Kidney glomerular epithelial cell (primary cell): Measurements from ENCODE around the gene ENTPD1.
"Not testable (repeated sequence)": the region's sequence is repeated elsewhere in the genome, so short reads cannot be mapped to it uniquely, and the experiment has no call there.

Experiments
- DNase-seq: peaks from one replicate; lab custom pipeline; 2025; lab: John Stamatoyannopoulos, UW

The ENTPD1 gene, protein sequence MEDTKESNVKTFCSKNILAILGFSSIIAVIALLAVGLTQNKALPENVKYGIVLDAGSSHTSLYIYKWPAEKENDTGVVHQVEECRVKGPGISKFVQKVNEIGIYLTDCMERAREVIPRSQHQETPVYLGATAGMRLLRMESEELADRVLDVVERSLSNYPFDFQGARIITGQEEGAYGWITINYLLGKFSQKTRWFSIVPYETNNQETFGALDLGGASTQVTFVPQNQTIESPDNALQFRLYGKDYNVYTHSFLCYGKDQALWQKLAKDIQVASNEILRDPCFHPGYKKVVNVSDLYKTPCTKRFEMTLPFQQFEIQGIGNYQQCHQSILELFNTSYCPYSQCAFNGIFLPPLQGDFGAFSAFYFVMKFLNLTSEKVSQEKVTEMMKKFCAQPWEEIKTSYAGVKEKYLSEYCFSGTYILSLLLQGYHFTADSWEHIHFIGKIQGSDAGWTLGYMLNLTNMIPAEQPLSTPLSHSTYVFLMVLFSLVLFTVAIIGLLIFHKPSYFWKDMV

DNA sequence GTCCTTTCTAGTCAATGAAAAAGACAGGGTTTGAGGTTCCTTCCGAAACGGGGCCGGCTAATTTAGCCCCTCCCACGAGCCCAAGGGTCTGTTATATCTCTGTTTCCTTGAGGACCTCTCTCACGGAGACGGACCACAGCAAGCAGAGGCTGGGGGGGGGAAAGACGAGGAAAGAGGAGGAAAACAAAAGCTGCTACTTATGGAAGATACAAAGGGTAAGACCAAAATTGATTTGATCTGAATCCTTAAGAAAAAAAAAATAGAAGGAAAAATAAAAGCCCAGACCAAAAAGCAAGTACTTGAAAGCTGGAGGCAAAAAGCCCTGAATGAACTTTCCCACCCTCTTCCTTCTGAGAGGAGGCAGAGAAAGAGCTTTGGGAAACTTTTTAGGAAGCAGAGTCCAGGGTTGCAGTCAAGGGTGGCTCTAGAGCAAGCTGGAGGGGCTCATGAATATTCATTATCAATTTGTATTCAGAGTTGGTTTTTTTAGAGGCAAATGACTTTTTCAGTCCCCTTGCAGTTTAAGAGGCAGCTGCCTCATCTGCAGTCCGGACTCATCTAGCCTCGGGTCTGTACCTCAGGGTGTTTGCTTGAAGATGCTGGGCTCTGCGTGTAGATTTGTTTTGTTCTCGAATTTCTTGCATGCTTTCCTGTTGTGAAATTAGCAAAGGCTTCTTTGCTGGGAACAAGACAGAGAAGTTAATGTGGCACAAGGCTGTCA is at the start of gene ENTPD1:
Gene ENTPD1, plus strand, starts transcription at position 123 of the 721 bp plus-strand sequence. Its CDS starts 77 bp downstream, at position 200.
- no peak for DNase-seq

DNA sequence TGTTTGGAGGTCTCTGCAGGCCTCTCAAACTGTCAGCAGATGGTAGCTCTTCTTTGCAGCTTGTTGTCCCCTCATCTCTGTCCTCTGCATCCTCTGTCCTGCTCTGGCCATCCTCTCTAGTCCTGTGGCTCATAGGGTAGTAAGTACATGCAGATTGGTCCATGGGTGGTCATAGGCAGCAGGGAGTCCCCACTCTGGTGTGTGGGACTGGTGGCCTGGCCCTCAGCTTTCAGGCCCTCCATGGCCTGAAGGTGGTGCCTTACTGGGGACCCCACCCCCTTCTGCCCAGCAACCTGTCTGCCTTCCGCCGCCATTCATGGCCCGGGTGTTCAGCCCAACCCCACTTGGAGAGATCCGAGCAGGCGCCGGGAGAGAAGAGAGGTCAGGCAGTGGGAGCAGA is 49.4 kb upstream of the ENTPD1 start:
- no peak for DNase-seq

GRCh38 chr10:95706990-95707389 is 49.0 kb upstream of the ENTPD1 start:
- DNase-seq, result no peak

DNA sequence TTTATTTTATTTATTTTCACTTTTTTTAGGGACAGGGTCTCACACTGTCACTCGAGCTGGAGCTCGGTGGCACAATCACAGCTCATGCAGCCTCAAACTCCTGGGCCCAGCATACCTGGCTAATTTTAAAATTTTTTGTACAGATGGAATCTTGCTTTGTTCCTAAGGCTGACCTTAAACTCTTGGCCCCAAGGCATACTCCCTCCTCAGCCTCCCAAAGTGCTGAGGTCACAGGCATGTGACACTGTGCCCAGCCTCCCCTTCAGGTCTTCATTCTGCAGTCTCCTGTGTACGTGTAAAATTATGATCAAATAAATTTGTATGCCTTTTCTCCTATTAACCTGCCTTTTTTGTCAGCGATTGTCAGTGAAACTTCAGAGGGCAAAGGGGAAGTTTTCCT is 44.5 kb upstream of the ENTPD1 start:
- no peak for DNase-seq

DNA sequence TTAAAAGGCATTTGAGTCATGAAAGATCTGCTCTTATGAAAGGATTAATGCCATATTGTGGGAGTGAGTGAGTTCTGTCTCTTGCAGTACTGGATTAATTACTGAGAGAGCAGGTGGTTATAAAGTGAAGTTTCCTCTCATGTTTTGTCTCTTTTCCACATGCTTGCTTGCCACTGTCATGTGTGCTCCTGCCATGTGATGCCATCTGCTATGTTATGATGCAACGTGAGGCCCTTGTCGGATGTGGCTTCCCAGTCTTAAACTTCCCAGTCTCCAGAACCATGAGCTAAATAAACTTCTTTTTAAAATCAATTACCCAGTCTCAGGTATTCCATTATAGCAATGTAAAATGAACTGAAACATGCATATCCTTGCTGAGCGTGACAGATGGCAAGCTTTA is 39.5 kb upstream of the ENTPD1 start:
- no peak for DNase-seq

DNA sequence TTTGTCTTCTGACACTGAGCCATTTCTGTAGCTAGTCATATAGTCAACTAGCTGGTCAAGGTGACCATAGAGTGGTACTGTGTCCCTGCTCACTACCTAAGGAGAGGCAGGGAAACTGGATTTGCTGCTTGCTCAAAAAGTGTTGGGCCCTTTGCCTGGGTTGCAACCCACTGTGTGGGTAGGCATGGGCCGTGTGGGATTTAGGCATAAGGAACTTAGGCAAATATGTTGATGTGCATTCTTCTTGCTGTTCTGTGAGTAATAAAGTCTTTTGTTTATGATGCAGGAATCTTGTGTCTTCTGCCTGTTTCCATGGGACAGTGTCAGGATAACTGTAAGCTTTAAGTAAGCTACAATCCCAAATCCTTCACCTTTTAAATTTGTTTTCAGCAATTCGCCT is 39.1 kb upstream of the ENTPD1 start:
- DNase-seq, result no peak

DNA sequence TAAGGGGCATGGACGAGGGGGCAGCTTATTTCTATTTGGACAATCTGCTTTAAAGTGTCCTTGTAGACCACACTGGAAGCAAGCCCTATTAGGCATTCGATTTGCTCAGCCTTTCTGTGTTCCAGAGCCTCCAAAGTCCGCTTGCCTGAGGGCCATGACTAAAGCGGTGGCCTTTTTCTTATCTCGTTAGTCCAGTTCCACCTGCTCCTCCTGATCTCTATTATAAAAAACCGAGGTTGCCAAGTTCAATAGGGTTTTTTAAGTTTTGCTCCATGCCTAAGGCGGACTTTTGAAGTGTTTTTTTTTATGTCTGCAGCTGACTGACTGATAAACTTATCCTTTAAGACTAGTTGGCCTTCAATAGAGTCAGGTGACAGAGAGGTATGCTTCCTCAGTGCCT is 35.2 kb upstream of the ENTPD1 start:
- DNase-seq, result not testable (repeated sequence)

DNA sequence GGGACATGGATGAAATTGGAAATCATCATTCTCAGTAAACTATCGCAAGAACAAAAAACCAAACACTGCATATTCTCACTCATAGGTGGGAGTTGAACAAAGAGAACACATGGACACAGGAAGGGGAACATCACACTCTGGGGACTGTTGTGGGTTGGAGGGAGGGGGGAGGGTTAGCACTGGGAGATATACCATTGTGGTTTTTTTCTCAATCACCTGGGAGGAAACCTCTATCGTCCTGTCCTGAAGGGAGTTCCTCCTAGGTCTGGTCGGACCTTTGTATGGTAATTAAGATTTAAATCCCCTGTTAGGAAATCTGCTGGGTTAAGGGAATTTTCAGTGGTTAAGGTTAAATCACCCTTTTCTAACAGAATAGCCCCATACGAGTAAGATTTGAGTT is 33.5 kb upstream of the ENTPD1 start:
- not testable (repeated sequence) for DNase-seq

- DNase-seq, result no peak
Measured at GRCh38 chr10:95728526-95728925, 27.4 kb upstream of the ENTPD1 start.

DNA sequence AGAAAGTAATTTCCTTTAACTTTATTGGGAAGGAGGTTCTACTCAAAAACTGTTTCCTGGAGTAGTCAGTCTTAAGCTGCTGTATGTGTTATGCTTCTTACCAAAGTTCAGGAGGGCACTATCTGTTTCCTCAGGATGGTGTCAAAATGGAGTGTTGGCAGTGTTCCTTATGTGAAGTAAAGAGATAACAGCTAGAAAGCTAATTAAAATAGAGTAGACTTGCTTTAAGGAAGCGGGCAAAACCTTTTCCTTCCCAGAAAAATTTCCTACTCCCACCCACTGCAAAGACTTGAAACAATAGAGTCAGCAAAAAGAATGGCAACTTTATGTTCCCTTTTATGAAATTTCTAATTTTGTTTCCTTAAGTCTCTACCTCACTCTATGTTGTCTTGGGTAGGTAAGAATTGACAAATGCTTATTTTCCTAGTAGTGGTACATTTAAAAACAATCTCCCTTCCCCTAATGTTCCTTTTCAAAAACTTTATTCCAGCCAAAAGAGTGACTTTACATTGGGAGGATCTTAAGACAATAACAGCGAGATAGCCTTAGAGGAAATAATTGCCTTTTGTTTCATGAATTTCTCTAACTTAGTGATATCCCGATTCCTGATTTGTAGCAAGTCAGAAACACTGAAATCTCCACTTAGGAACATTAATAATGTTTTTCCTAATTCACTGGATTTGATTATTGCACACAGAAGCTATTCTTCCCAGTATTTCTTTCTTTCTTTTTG is 26.5 kb upstream of the ENTPD1 start:
- DNase-seq, result no peak

DNA sequence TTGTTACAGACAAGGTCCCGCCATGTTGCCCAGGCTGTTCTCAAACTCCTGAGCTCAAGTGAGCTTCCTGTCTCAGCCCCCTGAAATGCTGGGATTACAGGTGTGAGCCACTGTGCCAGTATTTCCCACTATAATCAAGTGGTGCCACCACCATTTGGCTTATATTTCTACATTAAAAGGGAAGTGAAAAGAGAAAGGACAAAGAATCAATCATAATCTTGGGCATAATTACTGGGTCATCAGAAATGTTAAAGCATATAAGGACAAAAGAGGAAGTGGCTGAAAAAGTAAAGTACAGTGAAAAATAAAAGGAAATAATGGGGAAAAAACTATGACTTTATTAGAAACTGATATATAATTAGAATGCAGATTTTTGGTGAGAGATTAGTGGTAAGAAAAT is 25.7 kb upstream of the ENTPD1 start:
- no peak for DNase-seq

GRCh38 chr10:95732907-95733306 is 23.1 kb upstream of the ENTPD1 start:
- not testable (repeated sequence) for DNase-seq

DNA sequence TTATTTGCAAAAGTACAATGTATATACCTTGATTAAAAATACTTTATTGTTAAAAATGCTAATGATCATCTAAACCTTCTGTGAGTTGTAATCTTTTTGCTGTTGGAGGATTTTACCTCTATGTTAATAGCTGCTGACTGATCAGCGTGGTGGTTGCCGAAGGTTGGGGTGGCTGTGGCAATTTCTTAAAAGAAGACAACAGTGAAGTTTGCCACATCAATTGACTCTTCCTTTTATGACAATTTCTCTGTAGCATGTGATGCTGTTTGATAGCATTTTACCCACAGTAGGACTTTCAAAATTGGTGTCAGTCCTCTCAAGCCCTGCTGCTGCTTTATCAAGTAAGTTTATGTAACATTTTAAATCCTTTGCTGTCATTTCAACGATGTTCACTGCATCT is 16.9 kb upstream of the ENTPD1 start:
- DNase-seq, result no peak

DNA sequence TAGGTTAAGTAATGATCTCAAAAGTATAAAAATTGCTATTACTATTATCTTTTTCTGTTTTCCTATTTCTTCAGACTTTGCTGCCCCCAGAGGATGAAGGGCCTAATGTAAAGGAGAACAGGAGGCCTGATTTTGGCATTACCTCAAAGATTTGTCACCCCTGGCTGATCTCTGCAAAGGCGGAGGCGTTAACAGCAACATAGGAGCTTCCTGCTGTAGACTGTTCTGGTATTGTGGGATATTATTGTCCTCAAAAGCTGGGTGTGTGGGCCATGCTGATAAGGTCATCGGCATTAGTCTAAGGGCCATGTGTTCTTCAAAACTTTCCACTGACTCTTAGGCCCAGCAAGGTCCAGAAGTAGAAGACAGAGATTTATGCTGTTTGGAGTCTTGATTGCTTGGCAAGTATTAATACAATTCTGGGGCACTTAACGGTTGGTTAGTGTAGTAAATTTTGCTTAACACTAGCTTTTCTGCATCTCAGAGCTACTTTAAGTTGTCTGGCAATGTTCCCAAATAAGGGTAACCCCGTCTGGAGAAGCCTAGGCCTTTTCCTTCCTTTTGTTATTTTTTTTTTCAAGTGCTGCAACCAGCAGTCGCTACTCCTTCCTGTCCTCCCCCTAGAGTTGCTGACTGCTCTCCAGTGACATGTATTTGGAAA is 14.0 kb upstream of the ENTPD1 start:
- peak; percentile 60 for DNase-seq

DNA sequence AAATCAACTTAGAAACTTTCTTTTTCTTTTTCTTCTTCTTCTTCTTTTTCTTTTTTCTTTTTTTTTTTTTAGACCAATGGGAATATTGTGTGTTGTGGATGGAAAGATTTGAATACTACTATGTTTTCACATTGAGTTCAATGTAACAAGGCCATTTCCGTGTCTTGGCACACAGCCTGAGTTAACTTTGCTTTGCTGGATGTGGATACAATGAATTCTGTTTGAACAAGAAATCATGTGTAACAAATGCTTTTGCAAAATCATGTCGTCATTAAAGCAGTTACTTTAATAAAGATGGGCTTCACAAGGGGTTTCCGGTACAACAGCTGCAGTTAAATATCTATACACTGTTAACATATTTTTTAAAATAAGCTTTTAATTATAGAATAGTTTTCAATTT is 13.5 kb upstream of the ENTPD1 start:
- DNase-seq, result peak; percentile 29

- peak; percentile 4 for DNase-seq
Measured at GRCh38 chr10:95742962-95743535, 12.9 kb upstream of the ENTPD1 start.

DNA sequence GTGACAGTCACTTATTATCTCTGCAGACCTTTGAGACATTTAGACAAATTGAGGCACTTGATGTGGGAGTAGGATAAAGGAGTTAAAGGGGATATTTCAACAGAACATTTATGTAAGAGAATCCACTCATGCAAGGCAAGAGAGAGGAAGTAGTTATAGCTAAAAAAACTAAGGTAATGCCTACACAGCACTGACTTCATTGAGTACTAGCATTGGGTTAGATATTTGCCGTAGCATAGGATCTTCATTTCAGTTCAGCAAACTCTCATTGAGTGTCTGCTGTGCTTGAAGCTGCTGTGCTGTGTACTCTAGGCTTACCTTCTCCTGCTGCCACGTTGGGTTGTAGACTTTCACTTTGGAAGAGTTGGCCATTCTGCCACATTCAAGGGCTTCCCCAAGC is 10.5 kb upstream of the ENTPD1 start:
- no peak for DNase-seq

- no peak for DNase-seq
Measured at GRCh38 chr10:95748349-95748748, 7.6 kb upstream of the ENTPD1 start.

DNA sequence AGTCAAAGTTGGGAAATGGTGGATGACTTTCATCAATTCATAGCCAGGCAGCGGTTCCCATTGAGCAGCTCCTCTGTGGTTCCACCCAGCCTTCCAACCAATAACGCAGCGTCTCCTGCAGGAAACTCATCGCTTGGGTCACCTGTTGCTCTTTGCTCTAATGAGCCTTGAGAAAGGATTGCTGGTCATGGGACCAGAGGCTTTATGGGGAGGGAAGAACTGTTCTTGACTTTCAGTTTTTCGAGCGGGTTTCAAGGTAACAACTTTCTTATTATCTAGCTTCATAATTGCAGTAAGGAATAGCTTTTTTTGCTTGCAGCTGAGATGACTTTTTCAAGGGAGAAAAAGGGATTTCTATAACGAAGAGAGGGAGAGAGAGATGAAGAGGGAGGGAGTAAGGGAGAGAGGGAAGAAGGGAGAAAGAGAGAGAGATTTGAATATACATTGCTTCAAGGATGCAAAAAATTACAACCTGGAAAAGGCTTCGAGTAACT is 405 bp upstream of the ENTPD1 start:
- peak; percentile 1 for DNase-seq

DNA sequence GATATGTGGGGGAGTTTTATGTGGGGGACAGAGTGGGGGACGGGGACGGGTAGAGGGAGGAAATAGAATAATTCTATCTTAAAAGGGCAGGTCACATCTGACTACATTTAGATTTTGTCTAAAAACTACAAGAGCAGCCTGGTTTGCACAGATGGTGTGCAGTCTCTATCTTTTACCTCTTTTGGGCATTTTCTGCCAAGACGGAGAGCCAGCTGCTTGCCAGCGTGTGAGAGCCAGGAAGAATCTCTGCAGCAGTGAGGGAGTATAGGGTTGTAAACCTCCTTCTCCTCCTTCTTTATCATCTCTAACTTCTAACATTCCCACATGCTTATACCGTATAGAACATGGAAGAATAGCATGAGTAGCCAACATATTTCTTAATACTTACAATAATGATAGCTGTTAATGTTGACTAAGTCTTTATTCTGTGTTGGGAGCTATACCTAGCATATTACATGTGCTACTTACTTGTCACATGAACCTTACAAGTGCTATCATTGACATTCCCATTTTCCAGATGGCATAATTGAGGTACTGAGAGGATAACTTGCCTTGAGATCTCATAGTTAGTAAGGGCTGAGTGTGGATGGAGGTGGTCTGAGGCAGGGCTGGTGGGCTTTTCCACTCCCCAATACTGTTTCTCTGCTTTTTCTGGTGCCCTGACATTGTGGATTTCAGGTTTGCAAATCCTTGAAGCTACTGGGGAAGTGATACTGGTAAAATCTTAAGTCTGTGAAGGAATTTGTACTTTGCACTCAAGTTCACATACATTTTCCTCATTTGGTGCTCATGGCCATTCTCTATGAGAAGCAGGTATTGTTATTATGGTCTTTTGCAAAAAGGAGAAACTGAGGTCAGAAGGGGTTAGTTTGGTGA is 1.1 kb downstream of the ENTPD1 start:
- DNase-seq, result no peak
